HG02870 (cell line): ENCODE results near the gene SMAP1.
A peak's percentile ranks its signal among the peaks of the same experiment; 100 is the strongest.

Experiments
- ATAC-seq: cut with Tn5 transposase; IDR thresholded peaks from one replicate; pipeline ENCODE4 v1.9.1; 2021; ENCODE audit warnings: mild to moderate bottlenecking, moderate library complexity; ENCODE audit not compliant: unreplicated experiment

Gene SMAP1

GRCh38 chr6:70667711-70668498 is at the start of gene SMAP1:
Gene SMAP1 (plus strand): TSS chr6:70667883. CDS start chr6:70668024, 141 bp downstream.
- ATAC-seq, result peak; percentile 86

GRCh38 chr6:70620746-70621145 is 46.9 kb upstream of the SMAP1 start:
- ATAC-seq, result no peak

GRCh38 chr6:70622461-70622860 is 45.2 kb upstream of the SMAP1 start:
- ATAC-seq, result no peak

DNA sequence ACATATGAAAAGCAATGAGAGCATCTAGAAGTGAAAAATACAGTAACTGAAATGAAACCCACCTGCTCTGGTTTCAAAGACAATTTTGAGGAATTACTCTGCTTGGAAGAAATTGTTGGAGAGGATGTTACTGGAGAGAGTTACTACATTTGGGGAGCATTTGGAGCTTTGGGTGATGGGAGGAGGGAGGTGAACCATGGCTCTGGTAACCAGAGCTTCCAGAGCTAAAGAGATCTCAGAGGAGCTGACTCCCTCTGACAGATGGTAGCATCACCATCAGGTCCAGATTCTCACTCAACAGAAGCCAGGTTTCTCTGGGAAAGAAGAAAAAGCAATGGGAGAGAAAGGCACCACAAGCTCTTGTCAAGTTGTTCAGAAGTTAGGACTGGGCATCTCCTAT is 42.2 kb upstream of the SMAP1 start:
- no peak for ATAC-seq

DNA sequence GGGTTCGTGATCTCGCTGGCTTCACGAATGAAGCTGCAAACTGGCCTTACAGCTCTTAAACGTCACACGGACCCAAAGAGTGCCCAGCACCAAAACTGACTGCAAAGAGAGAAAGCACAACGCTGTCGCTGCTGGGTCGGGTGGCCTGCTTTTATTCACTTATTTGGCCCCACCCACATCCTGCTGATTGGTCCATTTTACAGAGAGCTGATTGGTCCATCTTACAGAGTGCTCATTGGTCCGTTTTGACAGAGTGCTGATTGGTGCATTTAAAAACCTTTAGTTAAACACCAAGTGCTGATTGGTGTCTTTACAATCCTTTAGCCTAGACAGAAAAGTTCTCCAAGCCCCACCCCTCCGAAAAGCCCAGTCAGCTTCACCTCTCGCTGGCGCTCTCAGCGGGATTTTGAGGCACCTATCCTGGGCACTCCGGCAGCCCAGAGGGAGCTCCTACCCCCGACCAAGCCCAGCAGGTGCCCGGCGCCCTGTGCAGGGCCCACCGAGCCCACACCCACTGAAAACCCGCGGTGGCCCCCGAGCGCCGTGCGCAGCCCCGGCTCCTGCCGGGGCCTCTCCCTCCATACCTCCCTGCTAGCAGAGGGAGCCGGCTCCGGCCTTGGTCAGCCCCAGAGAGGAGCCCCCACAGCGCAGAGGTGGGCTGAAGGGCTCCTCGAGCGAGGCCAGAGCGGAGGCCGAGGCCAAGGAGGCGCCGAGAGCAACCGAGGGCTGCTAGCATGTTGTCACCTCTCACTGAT is 40.0 kb upstream of the SMAP1 start:
- ATAC-seq, result no peak

DNA sequence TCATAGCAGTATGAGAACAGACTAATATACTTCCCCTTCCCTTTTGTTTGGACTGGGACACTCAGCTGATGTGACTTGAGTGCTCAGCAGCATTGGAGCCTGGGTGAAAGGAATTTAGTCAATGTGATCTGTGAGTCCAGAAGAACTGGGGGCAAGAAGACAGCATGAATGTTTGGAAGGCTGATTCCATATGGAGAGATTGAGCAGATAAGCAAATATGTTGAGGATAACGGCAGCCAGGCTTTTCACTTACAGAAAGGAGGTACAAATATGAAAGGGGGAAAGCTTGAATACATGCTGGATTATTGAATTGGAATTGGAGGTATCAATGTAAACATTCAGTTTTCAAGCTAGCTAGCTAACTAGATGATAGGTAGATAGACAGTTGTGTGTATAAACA is 37.8 kb upstream of the SMAP1 start:
- no peak for ATAC-seq

DNA sequence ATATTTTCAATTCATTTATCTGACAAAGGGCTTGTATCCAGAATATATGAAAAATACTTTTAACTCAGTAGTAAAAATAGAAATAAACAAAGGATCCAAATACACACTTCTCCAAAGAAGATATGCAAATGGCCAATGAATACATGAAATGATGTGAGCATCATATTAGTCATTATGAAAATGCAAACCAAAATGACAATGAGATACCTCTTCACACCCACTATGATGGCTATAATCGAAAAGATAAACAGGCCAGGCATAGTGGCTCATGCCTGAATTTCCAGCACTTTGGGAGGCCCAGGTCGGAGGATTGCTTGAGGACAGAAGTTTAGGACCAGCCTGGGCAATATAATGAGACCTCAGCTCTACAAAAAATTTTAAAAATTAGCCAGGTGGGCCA is 33.8 kb upstream of the SMAP1 start:
- ATAC-seq, result no peak

GRCh38 chr6:70636596-70636995 is 31.1 kb upstream of the SMAP1 start:
- ATAC-seq, result no peak

- no peak for ATAC-seq
Measured at GRCh38 chr6:70638468-70638867, 29.2 kb upstream of the SMAP1 start.

GRCh38 chr6:70651326-70651905 is 16.3 kb upstream of the SMAP1 start:
- ATAC-seq, result peak; percentile 76

- ATAC-seq, result no peak
Measured at GRCh38 chr6:70652216-70652615, 15.5 kb upstream of the SMAP1 start.

DNA sequence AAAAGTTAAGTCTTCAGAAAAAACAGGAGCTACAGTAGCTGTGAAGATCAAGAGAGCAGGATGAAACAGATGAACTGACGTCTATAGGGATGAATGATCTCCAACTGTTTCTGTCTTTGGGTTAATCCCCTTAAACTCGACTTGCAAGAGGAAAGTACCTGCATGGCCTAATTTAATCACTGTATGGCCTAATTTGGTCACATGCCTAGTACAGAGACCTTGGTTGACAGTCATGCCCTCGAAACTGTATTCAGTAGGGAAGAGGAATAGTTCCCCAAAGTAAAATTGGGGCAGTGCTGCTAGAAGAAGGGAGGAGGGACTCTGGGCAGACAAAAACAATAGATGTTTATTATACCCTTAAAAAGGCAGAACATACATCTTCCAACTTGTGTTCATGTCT is 10.0 kb upstream of the SMAP1 start:
- ATAC-seq, result no peak

DNA sequence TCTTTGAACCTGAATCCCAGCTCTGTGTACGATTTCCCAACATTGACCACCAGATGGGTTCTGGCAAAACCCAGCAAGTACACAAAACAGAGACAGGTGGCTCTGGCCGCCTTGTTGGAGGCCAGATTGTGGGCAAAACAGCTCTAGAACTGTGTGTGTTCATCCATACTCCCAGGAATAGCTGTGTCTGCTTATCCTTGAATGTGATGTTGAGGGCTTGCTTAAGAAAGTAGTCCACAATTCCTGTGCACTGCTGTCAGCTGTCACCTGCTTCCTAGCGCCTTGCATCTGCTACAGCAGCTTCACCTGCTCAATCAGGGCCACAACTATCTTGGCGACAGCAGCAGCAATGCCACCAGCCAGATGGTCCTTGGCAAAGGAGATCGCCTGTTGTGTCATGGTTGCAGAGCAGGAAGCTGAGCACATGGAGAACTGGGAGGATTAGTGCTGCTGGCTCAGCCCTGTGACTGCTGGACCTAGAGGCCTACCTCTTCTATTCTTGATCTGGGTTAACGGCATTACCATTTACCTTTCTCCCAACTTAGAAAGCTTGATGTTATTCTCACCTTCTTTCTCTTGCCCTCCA is 3.7 kb upstream of the SMAP1 start:
- ATAC-seq, result no peak

DNA sequence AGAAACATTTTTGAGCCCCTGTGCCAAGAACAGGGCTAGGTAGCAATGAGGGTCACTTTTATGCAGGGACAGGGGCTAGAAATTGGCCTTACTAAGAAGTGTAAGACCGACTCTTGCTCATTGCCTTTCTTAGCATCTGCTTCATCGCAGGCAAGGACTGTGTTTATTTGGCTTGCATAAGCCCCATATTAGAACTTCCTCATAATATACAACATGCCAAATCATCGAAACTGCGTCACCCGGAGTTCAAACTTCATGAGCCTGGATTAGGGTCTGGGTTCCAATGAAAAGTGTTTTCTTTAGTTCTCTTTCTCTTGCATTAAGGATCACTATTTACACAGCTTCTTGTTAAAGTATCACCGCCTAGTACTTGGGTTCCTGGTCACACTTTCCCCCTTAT is 977 bp upstream of the SMAP1 start:
- ATAC-seq, result no peak

- no peak for ATAC-seq
Measured at GRCh38 chr6:70667256-70667710, 400 bp upstream of the SMAP1 start.

DNA sequence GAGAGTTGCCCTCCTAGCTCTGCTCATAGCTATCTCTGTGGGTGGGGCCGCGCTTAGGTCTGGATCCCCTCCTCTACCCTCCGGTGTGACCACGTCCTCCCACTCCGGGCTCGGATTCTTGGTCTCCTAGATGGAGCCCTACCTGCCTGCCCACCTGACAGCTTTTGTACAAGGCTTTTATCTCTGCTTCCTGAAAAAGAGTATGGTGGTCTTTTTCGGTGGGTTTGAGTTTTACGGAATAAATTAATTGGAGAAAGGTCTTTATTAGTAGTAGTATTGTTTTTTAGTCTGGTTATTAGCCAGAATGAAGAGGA is 773 bp downstream of the SMAP1 start:
- no peak for ATAC-seq

DNA sequence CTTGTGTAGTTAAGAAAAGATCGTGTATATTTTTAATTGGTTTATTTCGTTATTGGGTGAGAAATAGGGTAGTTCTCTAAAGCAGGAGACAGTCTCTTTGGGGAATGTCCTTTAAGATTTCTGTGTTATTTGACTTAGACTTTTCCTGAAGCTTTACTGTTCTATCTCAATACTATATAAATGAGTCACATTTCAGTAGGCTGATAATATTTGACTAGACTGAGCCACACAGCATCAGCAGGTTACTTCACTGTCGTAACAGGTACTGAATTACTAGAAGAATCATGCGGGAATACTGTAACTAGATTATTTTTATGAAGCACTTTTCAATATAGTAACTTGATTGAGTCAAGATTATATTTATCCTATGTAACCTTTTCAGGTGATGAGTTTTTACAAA is 1.4 kb downstream of the SMAP1 start:
- no peak for ATAC-seq

- ATAC-seq, result no peak
Measured at GRCh38 chr6:70672549-70672948, 4.9 kb downstream of the SMAP1 start.

DNA sequence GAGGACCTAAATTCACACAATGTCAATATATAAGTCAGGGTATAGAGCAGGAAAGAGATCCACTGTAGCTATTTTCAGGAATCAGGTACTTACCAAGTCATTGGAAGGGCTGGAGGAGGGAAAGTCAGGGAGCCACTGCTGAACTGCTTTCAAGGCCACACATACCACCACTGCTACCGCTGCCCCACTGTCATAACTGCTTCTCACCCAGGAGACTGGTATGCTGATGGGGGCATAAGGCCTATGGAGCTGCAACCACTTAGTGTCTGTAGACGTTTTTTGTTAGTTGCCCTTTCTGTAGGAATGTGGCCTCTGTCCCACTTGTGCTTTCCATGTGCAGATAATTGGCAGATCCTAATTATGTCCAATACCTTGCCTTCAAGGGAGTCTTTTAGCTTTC is 5.4 kb downstream of the SMAP1 start:
- no peak for ATAC-seq

- ATAC-seq, result no peak
Measured at GRCh38 chr6:70673601-70674000, 5.9 kb downstream of the SMAP1 start.

GRCh38 chr6:70675822-70676221 is 8.1 kb downstream of the SMAP1 start:
- no peak for ATAC-seq

GRCh38 chr6:70676821-70677220 is 9.1 kb downstream of the SMAP1 start:
- ATAC-seq, result no peak
